Measurements from ENCODE around the gene PADI3.

- TF ChIP-seq GATA3 (IDR thresholded peaks at IDR 0.05; ENCODE audit: low read depth, low read length) (no peak), GATA2 (IDR thresholded peaks at IDR 0.05; ENCODE audit: low read depth, low read length) (no peak)
Observed at GRCh38 chr1:17201201-17202021, 47.5 kb upstream of the PADI3 start.

Data from SH-SY5Y (cell line).